Tibial artery (tissue), 4 donors: Measurements from ENCODE around the gene CRABP2.

Experiments used
- DNase-seq, 2 donors: peaks; one replicate each; pipeline ENCODE4 v3.0.0-alpha.2; 2019
- H3K27ac ChIP-seq, 2 donors: fragments of 200-600 bp; sonication (generic) in 1 of 2; 1 replicate in 1 of 2; 2 replicates in 1 of 2; pipeline ENCODE4 v1.5.1; 2018 to 2019; ENCODE audit warnings: mild to moderate bottlenecking in 1 of 2
- H3K27me3 ChIP-seq, 2 donors: fragments of 200-600 bp; sonication (generic) in 1 of 2; one replicate each; pipeline versions ENCODE4 v1.5.1 to v1.6.0; 2016 to 2019
- H3K36me3 ChIP-seq, 3 donors: fragments of 200-600 bp; sonication (generic) in 2 of 3; one replicate each; pipeline ENCODE4 v1.5.1; 2016 to 2019; ENCODE audit warnings: mild to moderate bottlenecking in 2 of 3
- H3K4me1 ChIP-seq, 4 donors: fragments of 200-600 bp; sonication (generic) in 2 of 4; 1 replicate in 3 of 4; 2 replicates in 1 of 4; pipeline ENCODE4 v1.5.1; 2016 to 2019
- H3K4me3 ChIP-seq, 2 donors: fragments of 200-600 bp; sonication (generic) in 1 of 2; 1 replicate in 1 of 2; 2 replicates in 1 of 2; pipeline ENCODE4 v1.5.1; 2018 to 2019; ENCODE audit warnings: mild to moderate bottlenecking in 2 of 2
- H3K9me3 ChIP-seq, 3 donors: fragments of 200-600 bp; sonication (generic) in 1 of 3; one replicate each; pipeline ENCODE4 v1.5.1; 2016 to 2019
- CTCF ChIP-seq, 2 experiments: fragments of 200-600 bp in 1 of 2; fragments of 450-650 bp in 1 of 2; IDR thresholded peaks; one replicate each; pipeline ENCODE4 v1.5.1; 2017 to 2019; ENCODE audit warnings: antibody characterized with exemption in 2 of 2, mild to moderate bottlenecking in 1 of 2, moderate library complexity in 1 of 2
- intact Hi-C: fragments of 100-400 bp; cut with DNase I; formaldehyde crosslinking; loops from one replicate; pipeline ENCODE4 v1.15.0; 2023; ENCODE audit warnings: low total_unique reads

The CRABP2 gene

GRCh38 chr1:156750711-156751450, 45.5 kb upstream of the CRABP2 start:
- Histone ChIP-seq H3K27ac (peak overlapping the region; percentile 98 to 99), H3K9me3 (no peaks in the 10 kb centered on the region), H3K4me1 (peaks cover 0 to 53% (median 48%) of the 10 kb centered on the region in 4 donors), H3K27me3 (no peaks in the 10 kb centered on the region), H3K36me3 (no peaks in the 10 kb centered on the region), H3K4me3 (peak overlapping the region; percentile 82 to 91)
- intact Hi-C loops = no loop called here
- peak; percentile 56 to 83 for DNase-seq
- TF ChIP-seq CTCF (IDR thresholded peaks at IDR 0.05) = peak in 1 of 2 experiments; percentile 34

GRCh38 chr1:156750191-156750672, 44.8 kb upstream of the CRABP2 start:
- DNase-seq = no peak
- no peak for TF ChIP-seq CTCF (IDR thresholded peaks at IDR 0.05)
- no peaks in the 10 kb centered on the region for H3K9me3 ChIP-seq
- no peaks in the 10 kb centered on the region for H3K36me3 ChIP-seq
- H3K27me3 ChIP-seq = no peaks in the 10 kb centered on the region
- H3K4me3 ChIP-seq = peak overlapping the region; percentile 82 to 91
- H3K4me1 ChIP-seq = peaks cover 0 to 60% (median 53%) of the 10 kb centered on the region in 4 donors
- intact Hi-C loops = no loop called here
- H3K27ac ChIP-seq = peak overlapping the region; percentile 98 to 99

GRCh38 chr1:156749419-156750118, 44.2 kb upstream of the CRABP2 start:
- no peak for TF ChIP-seq CTCF (IDR thresholded peaks at IDR 0.05)
- H3K4me3 ChIP-seq = peak overlapping the region; percentile 82 to 91
- peaks cover 0 to 67% (median 57%) of the 10 kb centered on the region in 4 donors for H3K4me1 ChIP-seq
- H3K27me3 ChIP-seq = no peaks in the 10 kb centered on the region
- no peaks in the 10 kb centered on the region for H3K9me3 ChIP-seq
- peaks cover 0 to 6% (median 6%) of the 10 kb centered on the region in 3 donors for H3K36me3 ChIP-seq
- intact Hi-C loops = no loop called here
- DNase-seq = no peak
- H3K27ac ChIP-seq = peak overlapping the region; percentile 98 to 99

GRCh38 chr1:156748670-156749418, 43.5 kb upstream of the CRABP2 start:
- H3K9me3 ChIP-seq = no peaks in the 10 kb centered on the region
- peak overlapping the region; percentile 98 to 99 for H3K27ac ChIP-seq
- no peaks in the 10 kb centered on the region for H3K27me3 ChIP-seq
- no peak for TF ChIP-seq CTCF (IDR thresholded peaks at IDR 0.05)
- peaks cover 0 to 70% (median 57%) of the 10 kb centered on the region in 4 donors for H3K4me1 ChIP-seq
- peaks cover 5 to 14% (median 13%) of the 10 kb centered on the region in 3 donors for H3K36me3 ChIP-seq
- intact Hi-C loops = no loop called here
- DNase-seq = peak; percentile 75 to 81
- H3K4me3 ChIP-seq = peak overlapping the region; percentile 82 to 91
